Smooth muscle cell (in vitro differentiated cells): ENCODE results near the gene SLC25A25. TPM values are rescaled to one million over a fixed set of nuclear protein-coding genes. Genes with fewer than 3 reads are reported as not detected.
A peak's percentile ranks its signal among the peaks of the same experiment; 100 is the strongest.

Experiments
- DNase-seq: peaks from one replicate; lab custom pipeline; 2025; ENCODE audit not compliant: unreplicated experiment; lab: John Stamatoyannopoulos, UW
- H2AFZ ChIP-seq: fragments of 200-600 bp; sonication (generic); 2 replicates; pipeline ENCODE4 v1.6.0; 2016; ENCODE audit warnings: antibody characterized with exemption, low read depth, mild to moderate bottlenecking
- H3F3A ChIP-seq: fragments of 200-600 bp; sonication (generic); 2 replicates; pipeline ENCODE4 v1.6.0; 2017; ENCODE audit warnings: antibody characterized with exemption, low read depth
- H3K27ac ChIP-seq: fragments of 200-600 bp; sonication (generic); 2 replicates; pipeline ENCODE4 v1.5.1; 2016; ENCODE audit warnings: low read depth, mild to moderate bottlenecking
- H3K27me3 ChIP-seq: fragments of 200-600 bp; sonication (generic); 2 replicates; pipeline ENCODE4 v1.6.1; 2016; ENCODE audit warnings: low read depth, mild to moderate bottlenecking
- H3K36me3 ChIP-seq: fragments of 200-600 bp; sonication (generic); 2 replicates; pipeline ENCODE4 v1.5.1; 2016; ENCODE audit warnings: low read depth
- H3K4me1 ChIP-seq: fragments of 200-600 bp; sonication (generic); 2 replicates; pipeline ENCODE4 v1.5.1; 2016; ENCODE audit warnings: low read depth
- H3K4me2 ChIP-seq: fragments of 200-600 bp; sonication (generic); 2 replicates; pipeline ENCODE4 v1.6.0; 2016; ENCODE audit warnings: mild to moderate bottlenecking
- H3K4me3 ChIP-seq: fragments of 200-600 bp; sonication (generic); 2 replicates; pipeline ENCODE4 v1.5.1; 2016; ENCODE audit warnings: mild to moderate bottlenecking
- H3K79me2 ChIP-seq: fragments of 200-600 bp; sonication (generic); 2 replicates; pipeline ENCODE4 v1.6.0; 2016; ENCODE audit warnings: low read depth, mild to moderate bottlenecking
- H3K9ac ChIP-seq: fragments of 200-600 bp; sonication (generic); 2 replicates; pipeline ENCODE4 v1.6.0; 2016; ENCODE audit warnings: low read depth
- H3K9me3 ChIP-seq: fragments of 200-600 bp; sonication (generic); replicated peaks from 2 replicates; pipeline ENCODE4 v1.5.1; 2016; ENCODE audit warnings: low read depth
- H4K20me1 ChIP-seq: fragments of 200-600 bp; sonication (generic); 2 replicates; pipeline ENCODE4 v1.6.0; 2016; ENCODE audit warnings: low read depth
- WGBS: methylation state at CpG from one replicate; pipeline ENCODE4 v1.1.7; 2016; ENCODE audit warnings: low lambda C conversion rate; 5-methylcytosine and 5-hydroxymethylcytosine counted together
- polyA plus RNA-seq: library from polyadenylated mRNA; unstranded; fragments of >200 nt; fragmentation: Nextera tagmentation; extraction: Ambion mirVana; gene quantifications from 2 replicates; pipeline ENCODE4 v1.2.1, GENCODE V29; 2016
- total RNA-seq: library from RNA; depleted of rRNA; stranded (reverse); fragments of >200 nt; gene quantifications from 2 replicates; pipeline ENCODE4 v1.2.3, GENCODE V29; 2014
- TF ChIP-seq, protein P1 (sequence below): fragments of 200-600 bp; sonication (generic); IDR thresholded peaks from 2 replicates; pipeline ENCODE4 v1.5.1; 2017; ENCODE audit warnings: borderline replicate concordance, mild to moderate bottlenecking, antibody characterized with exemption; ENCODE audit not compliant: insufficient read depth, poor library complexity, severe bottlenecking

Gene SLC25A25
- total and polyA plus RNA-seq, 2 experiments from 2014 or later = 15.7 to 20.5 TPM

DNA sequence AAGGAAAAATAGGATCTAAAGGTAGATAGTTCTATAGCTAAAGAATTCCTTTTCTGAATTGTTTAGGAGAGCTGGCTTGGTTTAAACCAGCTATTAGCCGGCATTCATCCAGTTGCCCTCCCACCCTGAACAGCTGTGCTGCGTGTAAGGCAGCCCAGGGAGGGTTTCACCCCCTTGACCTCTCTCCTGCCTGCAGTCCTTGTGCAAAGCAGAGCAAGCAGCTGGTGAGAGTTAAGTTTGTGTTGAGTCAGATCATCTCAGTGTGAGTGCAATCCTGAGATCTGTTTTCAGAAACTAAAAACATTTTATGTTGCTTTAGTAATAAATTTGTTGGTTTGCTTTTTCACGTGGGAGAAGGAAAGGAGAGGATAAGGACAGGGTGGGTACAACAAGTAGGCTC, 13.0 kb downstream of the SLC25A25 start:
- H3K9me3 ChIP-seq = no peaks in the 10 kb centered on the region
- no peaks in the 10 kb centered on the region for H3K27me3 ChIP-seq
- TF ChIP-seq, protein P1, sequence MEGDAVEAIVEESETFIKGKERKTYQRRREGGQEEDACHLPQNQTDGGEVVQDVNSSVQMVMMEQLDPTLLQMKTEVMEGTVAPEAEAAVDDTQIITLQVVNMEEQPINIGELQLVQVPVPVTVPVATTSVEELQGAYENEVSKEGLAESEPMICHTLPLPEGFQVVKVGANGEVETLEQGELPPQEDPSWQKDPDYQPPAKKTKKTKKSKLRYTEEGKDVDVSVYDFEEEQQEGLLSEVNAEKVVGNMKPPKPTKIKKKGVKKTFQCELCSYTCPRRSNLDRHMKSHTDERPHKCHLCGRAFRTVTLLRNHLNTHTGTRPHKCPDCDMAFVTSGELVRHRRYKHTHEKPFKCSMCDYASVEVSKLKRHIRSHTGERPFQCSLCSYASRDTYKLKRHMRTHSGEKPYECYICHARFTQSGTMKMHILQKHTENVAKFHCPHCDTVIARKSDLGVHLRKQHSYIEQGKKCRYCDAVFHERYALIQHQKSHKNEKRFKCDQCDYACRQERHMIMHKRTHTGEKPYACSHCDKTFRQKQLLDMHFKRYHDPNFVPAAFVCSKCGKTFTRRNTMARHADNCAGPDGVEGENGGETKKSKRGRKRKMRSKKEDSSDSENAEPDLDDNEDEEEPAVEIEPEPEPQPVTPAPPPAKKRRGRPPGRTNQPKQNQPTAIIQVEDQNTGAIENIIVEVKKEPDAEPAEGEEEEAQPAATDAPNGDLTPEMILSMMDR = no peak
- peaks cover 26% of the 10 kb centered on the region for H3K79me2 ChIP-seq
- no peaks in the 10 kb centered on the region for H3K36me3 ChIP-seq
- H2AFZ ChIP-seq = no peak overlapping the region
- H3K4me2 ChIP-seq = peak overlapping the region; percentile 21
- no peak overlapping the region for H3K4me3 ChIP-seq
- H4K20me1 ChIP-seq = peaks cover 64% of the 10 kb centered on the region
- 12% methylated on average over 3 of the region's 3 CpGs for WGBS
- H3F3A ChIP-seq = peaks cover 35% of the 10 kb centered on the region
- no peak overlapping the region for H3K9ac ChIP-seq
- no peak for DNase-seq
- peaks cover 25% of the 10 kb centered on the region for H3K4me1 ChIP-seq
- peak overlapping the region; percentile 62 for H3K27ac ChIP-seq

DNA sequence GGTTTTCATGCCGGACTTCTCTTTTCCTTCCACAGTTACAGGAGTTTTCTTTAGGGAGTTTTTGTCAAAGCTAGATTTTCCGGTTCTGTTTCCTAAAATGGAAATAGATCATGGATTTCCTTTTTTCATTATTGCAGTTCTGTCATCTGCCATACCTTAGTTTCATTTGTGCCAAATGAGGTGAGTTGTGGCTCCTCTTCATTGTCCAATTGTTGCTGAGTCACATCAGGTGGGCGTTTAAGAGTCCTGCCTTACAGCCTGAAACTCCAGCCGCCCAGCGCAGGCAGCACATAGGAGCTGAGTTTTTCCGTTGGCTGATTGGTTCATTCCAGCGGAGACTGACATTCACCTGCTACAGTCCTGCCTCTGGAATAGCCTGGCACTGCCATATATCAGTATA, 14.1 kb downstream of the SLC25A25 start:
- no peak overlapping the region for H2AFZ ChIP-seq
- H3K9me3 ChIP-seq = no peaks in the 10 kb centered on the region
- no peak for DNase-seq
- TF ChIP-seq, protein P1 = no peak
- peak overlapping the region; percentile 62 for H3K27ac ChIP-seq
- WGBS = 68% methylated on average over 7 of the region's 7 CpGs
- no peak overlapping the region for H3K4me3 ChIP-seq
- peak overlapping the region; percentile 6 for H3K4me2 ChIP-seq
- H3K9ac ChIP-seq = no peak overlapping the region
- H3K4me1 ChIP-seq = peaks cover 25% of the 10 kb centered on the region
- peaks cover 57% of the 10 kb centered on the region for H4K20me1 ChIP-seq
- H3K79me2 ChIP-seq = peaks cover 21% of the 10 kb centered on the region
- peaks cover 35% of the 10 kb centered on the region for H3F3A ChIP-seq
- H3K36me3 ChIP-seq = no peaks in the 10 kb centered on the region
- no peaks in the 10 kb centered on the region for H3K27me3 ChIP-seq

DNA sequence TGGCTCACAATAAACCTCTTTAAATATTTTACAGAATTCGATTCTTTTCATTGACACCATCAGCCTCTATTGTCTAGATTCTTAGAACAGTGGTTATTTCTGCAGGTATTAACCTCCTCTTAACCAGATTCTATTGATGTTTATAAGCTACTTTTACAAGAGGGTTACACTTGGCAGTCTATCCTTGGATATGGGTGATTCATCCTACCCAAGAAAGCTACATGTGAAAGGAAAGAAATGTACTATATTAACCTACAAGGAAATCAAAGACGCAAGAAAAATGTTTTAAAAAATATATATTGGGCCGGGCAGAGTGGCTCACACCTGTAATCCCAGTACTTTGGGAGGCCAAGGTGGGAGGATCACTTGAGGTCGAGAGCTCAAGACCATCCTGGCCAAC, 16.7 kb downstream of the SLC25A25 start:
- Histone ChIP-seq H3K79me2 (peaks cover 29% of the 10 kb centered on the region), H3K4me2 (no peak overlapping the region), H3K9me3 (no peaks in the 10 kb centered on the region), H3K27ac (no peak overlapping the region), H3K9ac (no peak overlapping the region), H3K4me1 (peaks cover 19% of the 10 kb centered on the region), H4K20me1 (peaks cover 52% of the 10 kb centered on the region), H3K36me3 (no peaks in the 10 kb centered on the region), H2AFZ (no peak overlapping the region), H3F3A (peaks cover 25% of the 10 kb centered on the region), H3K4me3 (no peak overlapping the region), H3K27me3 (no peaks in the 10 kb centered on the region)
- no peak for DNase-seq
- TF ChIP-seq, protein P1 = no peak
- 98% methylated on average over 4 of the region's 4 CpGs for WGBS

DNA sequence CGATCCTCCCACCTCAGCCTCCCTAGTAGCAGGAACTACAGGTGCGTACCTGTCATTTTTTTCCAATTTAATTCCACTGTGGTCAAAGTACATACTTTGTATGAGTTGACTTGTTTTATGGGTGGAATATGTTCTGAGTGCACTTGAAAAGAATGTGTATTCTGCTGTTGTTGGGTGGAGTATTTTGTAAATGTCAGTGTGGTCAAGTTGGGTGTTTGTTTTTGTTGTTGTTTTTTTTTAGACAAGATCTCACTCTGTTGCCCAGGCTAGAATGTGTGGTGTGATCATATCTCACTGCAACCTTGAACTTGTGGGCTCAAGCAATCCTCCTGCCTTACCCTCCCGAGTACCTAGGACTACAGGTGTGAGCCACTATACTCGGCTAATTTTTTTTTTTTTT, 17.9 kb downstream of the SLC25A25 start:
- Histone ChIP-seq H3K9me3 (no peaks in the 10 kb centered on the region), H3F3A (peaks cover 18% of the 10 kb centered on the region), H3K79me2 (peaks cover 38% of the 10 kb centered on the region), H3K27ac (no peak overlapping the region), H3K27me3 (no peaks in the 10 kb centered on the region), H3K4me1 (peaks cover 15% of the 10 kb centered on the region), H3K4me2 (no peak overlapping the region), H3K9ac (no peak overlapping the region), H2AFZ (no peak overlapping the region), H3K36me3 (no peaks in the 10 kb centered on the region), H4K20me1 (peaks cover 42% of the 10 kb centered on the region), H3K4me3 (no peak overlapping the region)
- TF ChIP-seq, protein P1 = no peak
- DNase-seq = no peak
- 94% methylated on average over 4 of the region's 4 CpGs for WGBS
